ENCODE results near the gene FXYD3.

DNA sequence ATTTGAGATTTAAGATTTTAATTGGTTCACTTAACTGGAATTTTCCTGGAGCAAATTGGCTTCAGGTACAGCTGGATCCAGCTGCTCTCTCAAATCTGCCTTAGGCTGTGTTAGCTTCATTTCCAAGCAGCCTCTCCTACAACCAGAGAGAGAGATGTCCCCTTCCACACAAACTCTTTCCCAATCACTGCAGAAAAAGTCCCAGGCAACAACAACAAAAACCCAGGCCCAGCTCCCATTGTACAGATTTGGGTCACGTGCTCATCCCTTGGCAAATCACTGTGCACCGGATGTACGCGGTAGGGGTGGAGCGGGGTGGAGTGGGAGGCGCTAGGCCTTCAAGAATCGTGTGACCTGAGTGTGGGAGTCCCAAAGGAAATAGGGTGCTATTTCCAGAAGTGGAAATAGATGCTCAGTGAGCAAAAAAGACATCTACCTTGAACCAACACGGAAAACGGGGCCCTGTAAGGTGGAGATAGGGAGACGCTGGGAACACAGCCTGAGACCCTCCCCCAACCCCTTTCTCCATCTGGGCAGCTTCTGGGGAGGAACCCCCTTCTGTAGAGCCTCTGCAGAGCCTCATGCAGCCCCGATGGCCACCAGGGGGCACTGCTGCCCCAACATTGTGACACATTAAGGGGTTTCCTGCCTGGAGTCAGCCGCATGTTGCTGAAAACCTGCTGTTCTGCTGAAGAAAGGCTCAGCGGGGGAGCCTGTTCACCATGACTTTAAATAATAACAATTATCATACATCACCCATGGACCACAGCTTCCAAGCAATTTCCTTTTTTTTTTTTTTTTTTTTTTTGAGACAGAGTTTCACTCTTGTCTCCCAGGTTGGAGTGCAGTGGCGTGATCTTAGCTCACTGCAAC lies 48.7 kb upstream of the FXYD3 start:
- TF ChIP-seq, protein P1, sequence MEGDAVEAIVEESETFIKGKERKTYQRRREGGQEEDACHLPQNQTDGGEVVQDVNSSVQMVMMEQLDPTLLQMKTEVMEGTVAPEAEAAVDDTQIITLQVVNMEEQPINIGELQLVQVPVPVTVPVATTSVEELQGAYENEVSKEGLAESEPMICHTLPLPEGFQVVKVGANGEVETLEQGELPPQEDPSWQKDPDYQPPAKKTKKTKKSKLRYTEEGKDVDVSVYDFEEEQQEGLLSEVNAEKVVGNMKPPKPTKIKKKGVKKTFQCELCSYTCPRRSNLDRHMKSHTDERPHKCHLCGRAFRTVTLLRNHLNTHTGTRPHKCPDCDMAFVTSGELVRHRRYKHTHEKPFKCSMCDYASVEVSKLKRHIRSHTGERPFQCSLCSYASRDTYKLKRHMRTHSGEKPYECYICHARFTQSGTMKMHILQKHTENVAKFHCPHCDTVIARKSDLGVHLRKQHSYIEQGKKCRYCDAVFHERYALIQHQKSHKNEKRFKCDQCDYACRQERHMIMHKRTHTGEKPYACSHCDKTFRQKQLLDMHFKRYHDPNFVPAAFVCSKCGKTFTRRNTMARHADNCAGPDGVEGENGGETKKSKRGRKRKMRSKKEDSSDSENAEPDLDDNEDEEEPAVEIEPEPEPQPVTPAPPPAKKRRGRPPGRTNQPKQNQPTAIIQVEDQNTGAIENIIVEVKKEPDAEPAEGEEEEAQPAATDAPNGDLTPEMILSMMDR (IDR thresholded peaks at IDR 0.05; ENCODE audit: low read depth, low read length): peak; percentile 98
- TF ChIP-seq EZH2phosphoT487 (IDR thresholded peaks at IDR 0.05; ENCODE audit: low read depth): no peak

All from OCI-LY3 (cell line).